Neural cell (in vitro differentiated cells): ENCODE data around the gene POLD1.

Source experiments
- EP300 ChIP-seq: fragments of 450-650 bp; conservative IDR thresholded peaks from 2 replicates; pipeline ENCODE4 v1.6.1; 2014; ENCODE audit warnings: antibody characterized with exemption, mild to moderate bottlenecking, moderate library complexity; ENCODE audit not compliant: poor library complexity, severe bottlenecking
- EZH2 ChIP-seq: fragments of 200-600, 300-800 bp; shearing (Covaris generic), sonication (generic); IDR thresholded peaks from 2 replicates; pipeline ENCODE4 v1.6.1; 2014; ENCODE audit warnings: antibody characterized with exemption, low read length, borderline replicate concordance, mild to moderate bottlenecking; ENCODE audit not compliant: insufficient read depth, poor library complexity, severe bottlenecking
- MXI1 ChIP-seq: fragments of 450-650 bp; conservative IDR thresholded peaks from 2 replicates; pipeline ENCODE4 v1.6.1; 2014; ENCODE audit warnings: antibody characterized with exemption, mild to moderate bottlenecking; ENCODE audit not compliant: poor library complexity, severe bottlenecking
- POLR2AphosphoS5 ChIP-seq: IDR thresholded peaks from 2 replicates; pipeline ENCODE4 v1.6.1; 2012
- RAD21 ChIP-seq: fragments of 450-650 bp; conservative IDR thresholded peaks from 2 replicates; pipeline ENCODE4 v1.6.1; 2014; ENCODE audit warnings: antibody characterized with exemption, mild to moderate bottlenecking, moderate library complexity
- SMC3 ChIP-seq: fragments of 450-650 bp; conservative IDR thresholded peaks from 2 replicates; pipeline ENCODE4 v1.6.1; 2014; ENCODE audit warnings: antibody characterized with exemption, mild to moderate bottlenecking, moderate library complexity; ENCODE audit not compliant: poor library complexity
- TAF1 ChIP-seq: IDR thresholded peaks from 2 replicates; pipeline ENCODE4 v1.6.1; 2012; ENCODE audit warnings: low read depth
- TF ChIP-seq, protein P1 (sequence below): fragments of 450-650 bp; IDR thresholded peaks from 2 replicates; pipeline ENCODE4 v1.5.1; 2014; ENCODE audit warnings: antibody characterized with exemption, mild to moderate bottlenecking, moderate library complexity; ENCODE audit not compliant: poor library complexity, severe bottlenecking

DNA sequence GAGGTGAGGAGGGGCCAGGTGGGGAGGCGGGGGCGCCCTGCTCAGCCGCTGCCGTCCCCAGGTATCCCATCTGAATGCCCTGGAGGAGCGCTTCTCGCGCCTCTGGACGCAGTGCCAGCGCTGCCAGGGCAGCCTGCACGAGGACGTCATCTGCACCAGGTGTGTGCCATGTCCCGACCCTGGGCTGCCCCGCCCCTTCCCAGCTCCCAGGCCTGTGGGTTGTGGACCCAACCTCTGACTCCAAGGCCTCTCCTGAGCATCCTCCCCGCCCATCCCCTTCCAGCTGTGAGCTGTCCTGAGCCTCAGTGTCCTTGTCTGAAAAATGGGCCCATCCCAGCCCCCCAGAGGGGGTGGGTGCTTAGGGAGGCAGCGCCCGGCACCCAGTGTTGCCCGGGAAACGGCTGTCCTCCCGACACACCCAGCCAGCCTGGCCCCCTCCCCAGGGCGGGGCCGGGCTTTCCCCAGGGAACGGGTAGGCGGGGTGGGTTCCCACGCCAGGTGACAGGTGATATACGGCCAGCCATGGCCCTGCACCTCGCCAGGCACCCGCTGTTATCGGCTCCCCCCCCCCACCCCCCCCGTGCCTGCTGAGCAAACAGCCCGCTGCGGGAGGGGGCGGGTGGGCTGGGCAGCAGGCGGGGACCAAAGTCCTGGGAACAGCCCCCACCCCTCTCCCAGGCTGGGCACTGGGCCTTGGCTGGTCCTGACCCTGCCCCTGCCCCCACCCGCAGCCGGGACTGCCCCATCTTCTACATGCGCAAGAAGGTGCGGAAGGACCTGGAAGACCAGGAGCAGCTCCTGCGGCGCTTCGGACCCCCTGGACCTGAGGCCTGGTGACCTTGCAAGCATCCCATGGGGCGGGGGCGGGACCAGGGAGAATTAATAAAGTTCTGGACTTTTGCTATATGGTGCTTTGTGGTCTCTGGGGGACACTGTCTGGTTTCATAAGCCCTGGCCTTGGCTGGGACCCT, 33.2 kb downstream of the POLD1 start:
- TF ChIP-seq, protein P1, sequence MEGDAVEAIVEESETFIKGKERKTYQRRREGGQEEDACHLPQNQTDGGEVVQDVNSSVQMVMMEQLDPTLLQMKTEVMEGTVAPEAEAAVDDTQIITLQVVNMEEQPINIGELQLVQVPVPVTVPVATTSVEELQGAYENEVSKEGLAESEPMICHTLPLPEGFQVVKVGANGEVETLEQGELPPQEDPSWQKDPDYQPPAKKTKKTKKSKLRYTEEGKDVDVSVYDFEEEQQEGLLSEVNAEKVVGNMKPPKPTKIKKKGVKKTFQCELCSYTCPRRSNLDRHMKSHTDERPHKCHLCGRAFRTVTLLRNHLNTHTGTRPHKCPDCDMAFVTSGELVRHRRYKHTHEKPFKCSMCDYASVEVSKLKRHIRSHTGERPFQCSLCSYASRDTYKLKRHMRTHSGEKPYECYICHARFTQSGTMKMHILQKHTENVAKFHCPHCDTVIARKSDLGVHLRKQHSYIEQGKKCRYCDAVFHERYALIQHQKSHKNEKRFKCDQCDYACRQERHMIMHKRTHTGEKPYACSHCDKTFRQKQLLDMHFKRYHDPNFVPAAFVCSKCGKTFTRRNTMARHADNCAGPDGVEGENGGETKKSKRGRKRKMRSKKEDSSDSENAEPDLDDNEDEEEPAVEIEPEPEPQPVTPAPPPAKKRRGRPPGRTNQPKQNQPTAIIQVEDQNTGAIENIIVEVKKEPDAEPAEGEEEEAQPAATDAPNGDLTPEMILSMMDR, result no peak
- TF ChIP-seq TAF1 (no peak), POLR2AphosphoS5 (no peak), EP300 (no peak), EZH2 (no peak), MXI1 (no peak), SMC3 (no peak), RAD21 (no peak)
